GM12878 (cell line): ENCODE results near the gene AKT1S1. TPM values are rescaled to one million over a fixed set of nuclear protein-coding genes. Genes with fewer than 3 reads are reported as not detected.
A peak's percentile ranks its signal among the peaks of the same experiment; 100 is the strongest.

Experiments used
- ASH2L ChIP-seq: fragments of 300-600, 200-600 bp; sonication (generic); IDR thresholded peaks from 2 replicates; pipeline ENCODE4 v1.6.1; 2017; ENCODE audit warnings: low read depth, mild to moderate bottlenecking, borderline replicate concordance
- BMI1 ChIP-seq: fragments of 450-650 bp; IDR thresholded peaks from 2 replicates; pipeline ENCODE4 v1.6.1; 2016; ENCODE audit warnings: mild to moderate bottlenecking, moderate library complexity, borderline replicate concordance
- CBX5 ChIP-seq: sonication (generic); IDR thresholded peaks from 2 replicates; pipeline ENCODE4 v1.6.1; 2016; ENCODE audit warnings: low read depth, moderate library complexity, mild to moderate bottlenecking, inconsistent platforms
- E2F4 ChIP-seq: IDR thresholded peaks from 2 replicates; pipeline ENCODE4 v1.6.1; 2012; ENCODE audit warnings: low read depth, low read length, improper control_type of control experiment
- EGR1 ChIP-seq, 2 experiments: IDR thresholded peaks; 1 replicate in 1 of 2; 2 replicates in 1 of 2; pipeline ENCODE4 v1.6.1; 2011 to 2012; ENCODE audit warnings: low read depth in 2 of 2, low read length in 2 of 2, borderline replicate concordance in 1 of 2, mild to moderate bottlenecking in 1 of 2, moderate library complexity in 1 of 2
- EP300 ChIP-seq, 2 experiments: fragments of 150-350 bp in 1 of 2; IDR thresholded peaks; 2 replicates each; pipeline ENCODE4 v1.6.1; 2011 to 2012; ENCODE audit warnings: low read depth in 2 of 2, low read length in 2 of 2, borderline replicate concordance in 1 of 2, improper control_type of control experiment in 1 of 2, inconsistent platforms in 1 of 2; ENCODE audit not compliant: control insufficient read depth in 1 of 2
- IKZF2 ChIP-seq, 2 experiments: fragments of 450-650 bp; IDR thresholded peaks; 2 replicates each; pipeline ENCODE4 v1.6.1; 2017; ENCODE audit warnings: mild to moderate bottlenecking in 2 of 2, moderate library complexity in 2 of 2
- MEF2B ChIP-seq: fragments of 450-650 bp; IDR thresholded peaks from 2 replicates; pipeline ENCODE4 v1.6.1; 2018; ENCODE audit warnings: mild to moderate bottlenecking, moderate library complexity; ENCODE audit not compliant: partially characterized antibody, poor library complexity, severe bottlenecking
- PAX8 ChIP-seq: fragments of 450-650 bp; IDR thresholded peaks from 2 replicates; pipeline ENCODE4 v1.6.1; 2017; ENCODE audit warnings: mild to moderate bottlenecking, moderate library complexity
- POLR2AphosphoS2 ChIP-seq: IDR thresholded peaks from 2 replicates; pipeline ENCODE4 v1.6.1; 2011; ENCODE audit warnings: low read depth, mild to moderate bottlenecking, low read length, improper control_type of control experiment, moderate library complexity
- SIN3A ChIP-seq: IDR thresholded peaks from 2 replicates; pipeline ENCODE4 v1.6.1; 2012; ENCODE audit warnings: low read depth, low read length, improper control_type of control experiment
- SMAD1 ChIP-seq: fragments of 450-650 bp; IDR thresholded peaks from 2 replicates; pipeline ENCODE4 v1.6.1; 2018; ENCODE audit warnings: mild to moderate bottlenecking, low read depth; ENCODE audit not compliant: partially characterized antibody
- STAT3 ChIP-seq: IDR thresholded peaks from 2 replicates; pipeline ENCODE4 v1.6.1; 2011; ENCODE audit warnings: low read depth, low read length, improper control_type of control experiment
- TAF1 ChIP-seq: IDR thresholded peaks from 2 replicates; pipeline ENCODE4 v1.6.1; 2011; ENCODE audit warnings: mild to moderate bottlenecking, low read depth, low read length, borderline replicate concordance
- ZNF24 ChIP-seq: fragments of 450-650 bp; IDR thresholded peaks from 2 replicates; pipeline ENCODE4 v1.6.1; 2017; ENCODE audit warnings: antibody characterized with exemption, mild to moderate bottlenecking
- ZNF622 ChIP-seq: fragments of 450-650 bp; IDR thresholded peaks from 2 replicates; pipeline ENCODE4 v1.6.1; 2017; ENCODE audit warnings: mild to moderate bottlenecking, inconsistent platforms
- ZNF687 ChIP-seq: fragments of 450-650 bp; IDR thresholded peaks from 2 replicates; pipeline ENCODE4 v1.6.1; 2017; ENCODE audit warnings: mild to moderate bottlenecking, moderate library complexity
- polyA plus RNA-seq, 11 experiments: library from polyadenylated mRNA; depleted of rRNA in 4 of 11; unstranded in 6 of 11; stranded (reverse) in 5 of 11; fragments of >200 nt; fragmentation: Nextera tagmentation in 4 of 11; fragmentation: Illumina TruSeq in 1 of 11; extraction: Ambion mirVana in 4 of 11; extraction: Trizol in 1 of 11; gene quantifications; 1 replicate in 1 of 11; 2 replicates in 10 of 11; pipeline versions ENCODE4 v1.2.1 to v1.2.3, GENCODE V29; 2011 to 2016; ENCODE audit warnings: inconsistent platforms in 2 of 11, missing spikeins in 2 of 11, low read depth in 1 of 11
- total RNA-seq, 4 experiments: library from RNA; depleted of rRNA in 3 of 4; stranded (reverse); fragments of >200 nt in 3 of 4; fragmentation: Illumina TruSeq in 1 of 4; extraction: Trizol in 1 of 4; gene quantifications; 2 replicates each; pipeline versions ENCODE4 v1.2.1 to v1.2.3, GENCODE V29; 2013 to 2021
- TF ChIP-seq, protein P1 (sequence below): fragments of 450-650 bp; formaldehyde crosslinking; IDR thresholded peaks from 2 replicates; pipeline ENCODE4 v1.5.0; 2022; ENCODE audit warnings: mild to moderate bottlenecking, missing genetic modification characterization

AKT1S1 gene
- total and polyA plus RNA-seq, 10 of the 15 experiments (the other 5 are each of a cell fraction or from before 2014, with no cell fraction given), result 0.43 to 23.0 (median 12.3) TPM

- TF ChIP-seq IKZF2 (IDR thresholded peaks at IDR 0.05) (no peak; a peak in 1 of 4 replicates), STAT3 (no peak), ZNF687 (peak; percentile 98), EGR1 (IDR thresholded peaks at IDR 0.05; ENCODE audit: borderline replicate concordance in 1 of 2, low read depth in 2 of 2, low read length in 2 of 2) (no peak), ASH2L (no peak), CBX5 (no peak), E2F4 (0 out of 2 replicates have a peak, but pooled peaks have one; percentile 49), BMI1 (no peak), ZNF622 (no peak), MEF2B (no peak), EP300 (IDR thresholded peaks at IDR 0.05; ENCODE audit: borderline replicate concordance in 1 of 2, control insufficient read depth in 1 of 2, low read depth in 2 of 2, low read length in 2 of 2) (no peak), TAF1 (no peak), ZNF24 (no peak), PAX8 (no peak), SMAD1 (no peak), POLR2AphosphoS2 (peak; percentile 44; the same call in 1 of the 2 replicates), SIN3A (0 out of 2 replicates have a peak, but pooled peaks have one; percentile 51)
- TF ChIP-seq, protein P1, sequence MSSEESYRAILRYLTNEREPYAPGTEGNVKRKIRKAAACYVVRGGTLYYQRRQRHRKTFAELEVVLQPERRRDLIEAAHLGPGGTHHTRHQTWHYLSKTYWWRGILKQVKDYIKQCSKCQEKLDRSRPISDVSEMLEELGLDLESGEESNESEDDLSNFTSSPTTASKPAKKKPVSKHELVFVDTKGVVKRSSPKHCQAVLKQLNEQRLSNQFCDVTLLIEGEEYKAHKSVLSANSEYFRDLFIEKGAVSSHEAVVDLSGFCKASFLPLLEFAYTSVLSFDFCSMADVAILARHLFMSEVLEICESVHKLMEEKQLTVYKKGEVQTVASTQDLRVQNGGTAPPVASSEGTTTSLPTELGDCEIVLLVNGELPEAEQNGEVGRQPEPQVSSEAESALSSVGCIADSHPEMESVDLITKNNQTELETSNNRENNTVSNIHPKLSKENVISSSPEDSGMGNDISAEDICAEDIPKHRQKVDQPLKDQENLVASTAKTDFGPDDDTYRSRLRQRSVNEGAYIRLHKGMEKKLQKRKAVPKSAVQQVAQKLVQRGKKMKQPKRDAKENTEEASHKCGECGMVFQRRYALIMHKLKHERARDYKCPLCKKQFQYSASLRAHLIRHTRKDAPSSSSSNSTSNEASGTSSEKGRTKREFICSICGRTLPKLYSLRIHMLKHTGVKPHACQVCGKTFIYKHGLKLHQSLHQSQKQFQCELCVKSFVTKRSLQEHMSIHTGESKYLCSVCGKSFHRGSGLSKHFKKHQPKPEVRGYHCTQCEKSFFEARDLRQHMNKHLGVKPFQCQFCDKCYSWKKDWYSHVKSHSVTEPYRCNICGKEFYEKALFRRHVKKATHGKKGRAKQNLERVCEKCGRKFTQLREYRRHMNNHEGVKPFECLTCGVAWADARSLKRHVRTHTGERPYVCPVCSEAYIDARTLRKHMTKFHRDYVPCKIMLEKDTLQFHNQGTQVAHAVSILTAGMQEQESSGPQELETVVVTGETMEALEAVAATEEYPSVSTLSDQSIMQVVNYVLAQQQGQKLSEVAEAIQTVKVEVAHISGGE (CRISPR knock-in tag), result no peak; the same call in 1 of the 2 replicates
These were observed 12.7 kb upstream of the AKT1S1 start (continued) for GRCh38 chr19:49889687-49890348.
